Adrenal gland (tissue), 5 donors: Measurements from ENCODE around the gene ZYX.

Source experiments
- CTCF ChIP-seq, 6 experiments: fragments of 450-650 bp in 4 of 6; fragments of 200-600 bp in 2 of 6; sonication (generic) in 1 of 6; IDR thresholded peaks; 1 replicate in 5 of 6; 2 replicates in 1 of 6; pipeline versions ENCODE4 v1.5.1 to v1.8.0; 2016 to 2021; ENCODE audit warnings: antibody characterized with exemption in 6 of 6, mild to moderate bottlenecking in 2 of 6, moderate library complexity in 1 of 6
- POLR2A ChIP-seq, 2 donors: fragments of 450-650 bp; IDR thresholded peaks; one replicate each; pipeline ENCODE4 v1.6.1; 2017; ENCODE audit warnings: antibody characterized with exemption in 2 of 2, mild to moderate bottlenecking in 2 of 2, moderate library complexity in 1 of 2
- donor health status: DM: no; HTN: no; CAD: no.

- TF ChIP-seq POLR2A (IDR thresholded peaks at IDR 0.05) (no peak), CTCF (IDR thresholded peaks at IDR 0.05) (no peak)
These were observed 1.1 kb downstream of the ZYX start for GRCh38 chr7:143382126-143382790.
